CD4-positive, alpha-beta T cell treated with Interleukin-1 beta for 1 hour (primary cell): ENCODE measurements around the gene SNRNP27.
"Not testable (repeated sequence)": the region's sequence is repeated elsewhere in the genome, so short reads cannot be mapped to it uniquely, and the experiment has no call there.

ENCODE experiments used
- DNase-seq, 2 donors: peaks; one replicate each; pipeline ENCODE4 v3.0.0-alpha.2; 2020 to 2022

Gene SNRNP27, protein sequence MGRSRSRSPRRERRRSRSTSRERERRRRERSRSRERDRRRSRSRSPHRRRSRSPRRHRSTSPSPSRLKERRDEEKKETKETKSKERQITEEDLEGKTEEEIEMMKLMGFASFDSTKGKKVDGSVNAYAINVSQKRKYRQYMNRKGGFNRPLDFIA

DNA sequence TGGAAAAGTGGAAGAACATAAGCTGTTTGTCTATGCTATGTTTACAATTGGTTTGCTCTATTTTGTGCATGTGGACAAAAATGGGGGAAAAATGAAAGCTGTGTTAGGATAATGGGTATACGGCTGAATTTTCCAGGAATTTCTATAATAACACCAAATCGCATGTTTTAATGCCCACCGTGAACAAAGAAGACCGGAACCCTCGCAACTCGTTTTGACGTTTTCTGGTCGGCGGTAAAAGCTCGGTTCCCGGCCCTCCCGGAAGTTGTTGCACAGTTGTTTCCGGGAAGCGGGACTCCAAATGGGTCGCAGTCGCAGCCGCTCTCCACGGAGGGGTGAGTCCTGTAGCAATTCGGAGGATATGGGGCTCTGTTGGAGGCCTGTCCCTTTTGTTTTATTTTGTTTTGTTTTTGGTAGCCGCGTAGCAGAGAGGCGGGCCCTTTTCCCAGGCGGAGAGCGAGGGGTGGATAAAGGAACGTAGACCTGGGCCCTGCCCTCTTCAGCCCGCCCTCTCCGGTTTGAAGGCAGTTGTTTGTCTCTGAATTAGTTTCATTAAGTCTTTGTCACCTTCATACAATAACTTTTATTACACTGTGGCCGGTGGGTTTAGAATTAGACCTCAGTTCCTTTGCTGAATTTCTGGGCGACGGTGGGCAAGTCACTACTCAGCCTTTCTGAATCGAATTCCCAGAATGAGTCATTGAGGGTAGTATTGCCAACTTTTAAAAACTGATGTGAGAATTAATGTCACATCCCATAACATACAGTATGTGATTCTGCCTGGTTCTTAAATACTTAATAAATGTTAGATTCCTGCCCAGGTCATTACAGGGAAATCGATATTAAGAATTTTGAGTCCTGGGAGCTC, at the start of gene SNRNP27:
Gene SNRNP27 (plus strand): TSS at position 273 of the 868 bp plus-strand sequence. CDS start 29 bp downstream, at position 302.
- peak; percentile 79 to 83 for DNase-seq

DNA sequence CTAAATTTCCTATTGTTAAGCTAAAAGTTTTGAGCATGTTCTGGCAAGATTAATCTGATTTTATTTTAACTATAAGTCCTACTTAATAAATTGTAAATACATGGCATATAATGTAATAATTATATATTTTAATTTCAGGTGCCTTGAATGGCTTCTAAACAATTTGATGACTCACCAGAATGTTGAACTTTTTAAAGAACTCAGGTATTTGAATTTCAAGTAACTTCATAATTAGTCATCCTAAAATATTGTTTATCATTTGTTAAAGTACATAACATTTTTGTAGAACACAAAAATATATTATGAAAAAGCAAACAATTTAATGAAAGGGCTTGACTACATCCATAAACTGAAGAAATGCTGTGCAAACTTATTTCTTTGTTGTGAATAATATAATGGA, 49.8 kb upstream of the SNRNP27 start:
- no peak for DNase-seq

DNA sequence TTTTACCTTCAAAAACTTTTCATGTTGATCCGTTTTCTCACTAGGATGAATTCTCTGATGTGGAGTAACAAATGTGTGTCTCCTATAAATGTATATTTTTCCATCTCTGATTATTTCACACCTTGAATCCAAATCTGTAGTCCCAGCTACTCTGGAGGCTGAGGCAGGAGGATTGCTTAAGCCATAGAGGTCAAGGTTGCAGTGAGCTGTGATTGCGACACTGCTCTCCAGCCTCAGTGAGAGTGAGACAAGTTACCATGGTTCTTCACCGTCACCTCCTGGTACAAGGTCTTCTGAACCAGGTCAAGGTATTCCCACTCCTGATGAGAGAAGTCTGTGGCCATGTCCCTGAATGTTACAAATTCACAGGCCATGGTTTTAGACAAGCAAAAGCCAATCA, 49.2 kb upstream of the SNRNP27 start:
- no peak for DNase-seq

DNA sequence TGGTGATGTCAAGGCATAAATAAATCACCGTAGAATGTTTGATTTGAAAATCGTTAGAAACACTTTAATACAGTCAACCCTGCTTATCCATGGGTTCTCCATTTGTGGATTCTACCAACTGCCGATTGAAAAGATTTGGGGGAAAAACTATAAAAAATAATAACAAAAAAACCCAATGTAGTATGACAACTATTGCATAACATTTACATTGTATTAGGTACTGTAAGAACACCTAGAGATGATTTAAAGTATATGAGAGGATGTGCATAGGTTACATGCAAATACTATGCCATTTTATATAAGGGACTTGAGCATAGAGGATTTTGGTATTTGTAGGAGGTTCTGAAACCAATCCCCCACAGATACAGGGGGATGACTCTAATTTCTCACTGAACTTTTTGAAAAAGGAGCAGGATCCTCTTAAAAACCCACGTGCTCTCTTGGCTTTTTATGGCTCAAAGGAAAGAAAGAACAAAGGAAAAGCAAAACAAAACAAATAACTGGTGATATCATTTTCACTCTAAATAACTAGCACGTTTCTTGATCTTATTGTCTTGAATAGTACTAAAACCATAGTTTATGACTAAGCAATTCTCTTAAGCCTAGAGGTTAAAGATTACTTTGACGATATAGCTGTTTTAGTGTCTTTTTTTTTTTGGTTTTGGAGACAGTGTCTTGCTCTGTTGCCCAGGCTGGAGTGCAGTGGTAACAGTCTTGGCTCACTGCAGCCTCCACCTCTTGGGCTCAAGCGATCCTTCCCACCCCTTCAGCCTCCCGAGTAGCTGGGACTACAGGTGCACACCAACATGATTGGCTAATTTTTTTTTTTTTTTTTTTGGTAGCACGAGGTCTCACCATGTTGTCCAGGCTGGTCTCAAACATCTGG, 47.3 kb upstream of the SNRNP27 start:
- DNase-seq = no peak

DNA sequence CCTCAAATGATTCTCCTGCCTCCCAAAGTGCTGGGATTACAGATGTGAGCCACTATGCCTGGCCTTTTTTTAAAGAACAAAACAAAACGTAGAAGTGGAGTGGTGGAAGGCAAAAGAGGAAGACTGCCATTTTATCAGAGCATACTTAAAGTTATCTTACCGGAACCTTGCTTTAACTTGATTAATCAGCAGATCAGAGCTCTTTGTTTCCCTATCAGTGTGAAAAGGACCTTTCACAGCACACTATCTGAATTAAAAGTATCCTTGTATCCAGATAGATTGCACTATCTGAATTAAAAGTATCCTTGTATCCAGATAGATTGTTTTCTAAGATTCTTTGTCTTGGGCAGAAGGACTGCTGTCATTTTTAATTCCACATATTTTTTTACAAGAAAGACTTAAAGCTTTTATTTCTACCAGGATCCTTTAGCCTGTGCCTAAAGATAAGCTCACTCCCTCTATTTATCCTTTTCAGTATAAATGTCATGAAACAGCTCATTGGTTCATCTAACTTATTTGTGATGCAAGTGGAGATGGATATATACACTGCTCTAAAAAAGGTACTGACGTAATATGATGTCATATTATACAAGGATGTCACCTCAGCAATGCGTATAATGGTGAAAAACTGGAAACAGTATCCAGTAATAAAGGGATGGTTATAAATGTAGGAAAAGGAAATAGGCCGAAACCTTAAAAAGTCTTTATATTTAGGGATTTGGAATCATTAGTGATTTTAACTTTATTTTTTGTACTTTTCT, 46.5 kb upstream of the SNRNP27 start:
- no peak for DNase-seq

DNA sequence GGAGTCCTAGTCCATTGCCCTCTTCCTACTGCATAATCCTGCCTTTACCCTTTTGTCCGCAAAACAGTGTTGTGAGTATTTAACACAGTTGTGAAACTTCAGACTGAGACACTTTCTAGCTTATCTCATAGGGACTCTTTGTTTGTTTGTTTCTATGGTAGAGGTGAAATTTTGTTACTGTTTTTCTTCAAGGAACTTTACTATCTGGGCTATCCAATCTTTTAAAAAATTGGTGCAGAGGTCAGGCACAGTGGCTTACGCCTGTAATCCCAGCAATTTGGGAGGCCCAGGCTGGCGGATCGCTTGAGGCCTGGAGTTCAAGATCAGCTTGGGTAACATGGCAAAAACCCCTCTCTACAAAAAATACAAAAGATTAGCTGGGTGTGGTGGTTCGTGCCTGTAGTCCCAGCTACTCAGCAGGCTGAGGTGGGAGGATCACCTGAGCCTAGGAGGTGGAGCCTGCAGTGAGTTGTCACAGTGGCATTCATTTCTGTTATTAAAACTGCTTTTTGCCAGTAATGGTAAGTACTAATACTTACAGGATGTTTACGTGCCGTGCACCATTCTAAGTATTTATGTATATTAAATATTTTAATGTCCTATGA, 45.5 kb upstream of the SNRNP27 start:
- no peak for DNase-seq

DNA sequence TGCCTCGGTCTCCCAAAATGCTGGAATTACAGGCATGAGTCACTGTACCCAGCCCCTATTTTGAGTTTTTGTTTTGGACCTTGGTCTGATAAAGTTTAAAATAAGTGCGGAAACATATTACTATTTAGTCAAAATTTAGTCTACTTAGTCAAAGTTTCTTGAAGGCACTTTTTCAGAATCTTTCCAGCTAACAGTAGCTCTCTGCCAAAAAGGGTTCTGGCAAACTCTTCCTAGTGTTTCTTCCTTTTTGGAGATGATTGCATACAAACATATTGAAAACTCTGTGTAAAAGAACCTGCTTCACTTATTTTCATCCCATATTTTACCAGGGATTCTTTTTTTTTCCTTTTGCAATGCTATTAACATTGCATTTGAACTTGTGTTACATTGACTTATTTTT, 35.5 kb upstream of the SNRNP27 start:
- no peak for DNase-seq

DNA sequence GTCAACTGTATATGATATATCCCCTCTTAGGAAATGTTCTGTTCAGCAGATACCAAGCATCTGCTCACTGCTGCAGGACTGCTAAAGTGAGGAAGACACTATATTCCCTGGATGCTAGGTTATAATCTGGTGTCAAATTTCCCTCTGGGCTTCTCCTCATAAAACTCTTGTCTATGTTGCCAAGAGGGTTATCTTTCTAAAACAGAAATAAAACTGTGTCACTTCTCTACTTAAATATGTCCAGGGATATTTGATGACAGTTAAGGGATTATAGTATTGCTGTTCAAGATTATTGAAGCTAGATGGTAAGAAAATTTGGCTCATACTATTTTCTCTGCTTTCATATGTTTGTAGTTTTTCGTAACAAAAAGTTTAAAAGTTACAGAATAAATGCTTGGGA, 30.5 kb upstream of the SNRNP27 start:
- no peak for DNase-seq

DNA sequence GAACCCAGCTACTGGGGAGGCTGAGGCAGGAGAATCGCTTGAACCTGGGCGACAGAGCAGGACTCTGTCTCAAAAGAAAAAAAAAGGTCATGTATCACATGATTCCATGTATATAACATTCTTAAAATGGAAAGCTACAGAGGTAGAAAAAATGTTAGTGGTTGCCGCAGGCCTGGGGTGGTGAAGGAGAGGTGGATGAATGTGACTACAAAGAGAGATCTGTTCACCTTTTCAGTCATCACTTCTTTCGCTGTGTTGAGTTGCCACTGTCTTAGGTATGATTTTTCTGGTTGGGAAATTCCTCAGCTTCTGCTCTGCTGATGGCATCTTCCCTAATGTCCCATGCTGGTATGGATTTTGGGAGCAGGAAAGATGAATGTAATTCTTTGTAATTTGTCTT, 5.3 kb upstream of the SNRNP27 start:
- DNase-seq = no peak

DNA sequence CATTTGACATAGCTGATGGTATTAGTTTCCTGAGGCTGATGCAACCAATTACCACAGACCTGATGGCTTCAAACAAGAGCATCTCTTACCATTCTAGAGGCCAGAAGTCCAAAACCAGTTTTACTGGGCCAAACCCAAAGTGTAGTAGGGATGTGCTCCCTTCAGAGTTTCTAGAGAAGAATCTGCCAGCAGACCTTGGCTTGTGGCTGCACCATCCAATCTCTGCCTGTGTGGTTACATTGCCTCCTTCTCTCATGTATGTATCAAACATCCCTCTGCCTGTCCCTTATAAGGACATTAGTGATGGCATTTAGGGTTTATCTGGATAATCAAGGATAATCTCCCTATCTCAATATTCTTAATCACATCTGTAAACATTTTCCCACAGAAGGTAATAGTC, 4.5 kb upstream of the SNRNP27 start:
- no peak for DNase-seq

DNA sequence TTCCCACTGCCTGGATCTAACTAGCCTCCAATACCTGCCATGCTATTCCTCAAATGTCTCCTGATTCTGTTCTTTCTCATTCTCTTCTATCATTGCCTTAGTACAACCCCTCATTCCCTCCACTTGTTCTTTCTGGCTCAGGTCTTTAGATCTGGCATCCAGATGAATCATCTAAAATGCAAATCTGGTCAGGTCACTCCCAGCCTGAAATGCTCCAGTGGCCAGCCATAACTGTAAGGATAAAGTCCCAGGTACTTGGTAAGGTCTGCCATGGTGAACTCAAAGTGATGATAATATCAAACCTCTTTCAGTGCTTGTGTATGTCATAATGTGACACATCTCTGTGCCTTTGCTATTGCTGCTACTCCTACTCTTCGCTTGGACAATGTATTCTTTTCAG, 2.9 kb upstream of the SNRNP27 start:
- DNase-seq = no peak

DNA sequence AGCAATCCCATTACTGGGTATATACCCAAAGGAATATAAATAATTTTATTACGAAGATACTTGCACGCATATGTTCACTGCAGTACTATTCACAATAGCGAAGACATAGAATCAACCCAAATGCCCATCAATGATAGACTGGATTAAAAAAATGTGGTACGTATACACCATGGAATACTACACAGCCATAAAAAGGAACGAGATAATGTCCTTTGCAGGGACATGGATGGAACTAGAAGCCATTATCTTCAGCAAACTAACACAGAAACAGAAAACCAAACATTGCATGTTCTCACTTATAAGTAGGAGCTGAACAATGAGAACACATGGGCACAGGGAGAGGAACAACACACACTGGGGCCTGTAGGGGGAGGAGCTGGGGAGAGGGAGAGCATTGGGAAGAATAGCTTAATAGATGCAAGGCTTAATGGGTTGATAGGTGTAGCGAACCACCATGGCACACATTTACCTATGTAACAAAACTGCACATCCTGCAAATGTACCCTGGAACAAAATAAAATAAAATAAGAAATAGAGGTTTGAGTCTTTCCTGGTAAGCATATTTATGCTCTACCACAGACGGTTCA, 825 bp upstream of the SNRNP27 start:
- DNase-seq = not testable (repeated sequence)

DNA sequence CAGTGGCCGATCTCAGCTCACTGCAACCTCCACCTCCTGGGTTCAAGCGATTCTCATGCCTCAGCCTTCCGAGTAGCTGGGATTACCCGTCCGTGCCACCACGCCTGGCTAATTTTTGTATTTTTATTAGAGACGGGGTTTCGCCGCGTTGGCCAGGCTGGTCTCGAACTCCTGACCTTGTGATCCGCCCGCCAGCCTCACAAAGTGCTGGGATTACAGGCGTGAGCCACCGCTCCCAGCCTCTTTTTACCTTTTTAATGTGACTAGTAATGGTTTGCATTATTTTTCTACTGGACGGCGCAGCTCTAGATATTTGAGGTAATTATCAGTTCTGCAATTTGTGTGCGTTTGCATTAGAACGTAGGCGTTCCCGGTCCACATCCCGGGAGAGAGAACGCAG, 981 bp downstream of the SNRNP27 start:
- DNase-seq = not testable (repeated sequence)

DNA sequence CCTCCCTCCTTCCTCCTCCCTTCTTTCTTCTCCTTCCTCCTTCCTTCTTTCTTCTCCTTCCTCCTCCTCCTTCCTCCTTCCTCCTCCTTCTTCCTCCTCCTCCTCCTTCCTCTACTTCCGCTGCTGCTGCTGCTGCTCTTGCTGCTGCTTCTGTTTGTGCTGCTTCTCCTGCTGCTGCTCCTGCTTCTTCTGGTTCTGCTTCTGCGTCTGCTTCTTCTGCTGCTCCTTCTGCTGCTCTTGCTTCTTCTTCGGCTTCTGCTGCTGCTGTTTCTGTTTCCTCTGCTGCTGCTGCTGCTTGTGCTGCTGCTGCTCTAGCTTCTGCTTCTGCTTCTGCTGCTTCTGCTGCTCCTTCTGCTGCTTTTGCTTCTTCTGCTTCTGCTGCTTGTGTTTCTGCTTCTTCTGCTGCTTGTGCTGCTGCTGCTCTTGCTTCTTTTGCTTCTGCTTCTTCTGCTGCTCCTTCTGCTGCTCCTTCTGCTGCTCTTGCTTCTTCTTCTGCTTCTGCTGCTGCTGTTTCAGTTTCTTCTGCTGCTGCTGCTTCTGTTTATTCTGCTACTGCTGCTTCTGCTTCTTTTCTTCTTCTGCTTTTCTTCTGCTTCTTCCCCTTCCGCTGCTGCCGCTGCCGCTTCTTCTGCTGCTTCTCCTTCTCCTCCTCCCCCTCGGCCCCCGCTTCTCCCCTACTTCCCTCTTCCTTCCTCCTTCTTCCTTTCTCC, 8.6 kb downstream of the SNRNP27 start:
- DNase-seq = peak in 1 of 2 donors; percentile 58

DNA sequence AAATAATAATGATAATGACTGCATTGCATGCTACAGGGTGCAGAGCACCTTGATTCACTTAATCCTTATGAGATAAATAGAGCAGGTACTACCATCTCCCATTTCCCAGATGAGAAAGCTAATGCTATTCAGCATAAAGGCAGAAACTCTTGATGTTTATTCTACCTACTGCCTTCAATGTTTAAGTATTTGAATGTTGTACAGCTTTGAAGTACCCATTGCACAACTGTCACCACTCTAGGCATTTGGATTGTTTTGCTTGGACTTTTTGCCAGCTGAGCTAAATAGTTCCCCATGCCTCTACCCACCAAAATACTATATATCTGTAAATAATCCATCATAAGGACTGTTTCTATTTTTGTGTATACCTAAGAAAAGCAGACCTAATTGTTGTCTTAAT, 13.5 kb downstream of the SNRNP27 start:
- DNase-seq = no peak

DNA sequence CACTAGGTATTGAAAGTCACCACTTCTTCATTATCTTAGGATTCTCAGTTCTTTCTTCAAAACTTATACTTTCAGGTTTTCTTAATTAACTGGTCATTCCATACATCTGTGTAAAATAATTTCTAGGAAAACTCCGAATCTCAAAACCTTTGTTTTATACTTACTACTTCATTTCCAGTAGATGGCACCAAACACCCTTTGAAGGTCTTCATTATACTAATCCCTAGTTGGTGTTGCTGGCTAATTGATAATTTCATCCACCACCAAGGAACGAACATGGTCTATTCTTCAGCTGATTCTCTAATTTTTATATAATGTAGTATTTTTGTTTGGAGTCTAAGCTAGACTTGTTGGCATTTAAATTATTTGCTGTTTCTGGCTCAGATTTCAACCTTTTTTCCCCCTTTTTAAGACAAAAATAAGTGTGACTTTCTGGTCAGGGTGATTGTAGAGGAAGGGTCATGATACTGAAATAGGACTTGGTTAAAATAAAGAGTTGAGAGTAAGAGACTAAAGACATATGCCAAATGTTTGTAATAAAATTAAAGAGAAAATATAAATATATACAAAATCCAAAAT, 18.3 kb downstream of the SNRNP27 start:
- DNase-seq = peak in 1 of 2 donors; percentile 75

DNA sequence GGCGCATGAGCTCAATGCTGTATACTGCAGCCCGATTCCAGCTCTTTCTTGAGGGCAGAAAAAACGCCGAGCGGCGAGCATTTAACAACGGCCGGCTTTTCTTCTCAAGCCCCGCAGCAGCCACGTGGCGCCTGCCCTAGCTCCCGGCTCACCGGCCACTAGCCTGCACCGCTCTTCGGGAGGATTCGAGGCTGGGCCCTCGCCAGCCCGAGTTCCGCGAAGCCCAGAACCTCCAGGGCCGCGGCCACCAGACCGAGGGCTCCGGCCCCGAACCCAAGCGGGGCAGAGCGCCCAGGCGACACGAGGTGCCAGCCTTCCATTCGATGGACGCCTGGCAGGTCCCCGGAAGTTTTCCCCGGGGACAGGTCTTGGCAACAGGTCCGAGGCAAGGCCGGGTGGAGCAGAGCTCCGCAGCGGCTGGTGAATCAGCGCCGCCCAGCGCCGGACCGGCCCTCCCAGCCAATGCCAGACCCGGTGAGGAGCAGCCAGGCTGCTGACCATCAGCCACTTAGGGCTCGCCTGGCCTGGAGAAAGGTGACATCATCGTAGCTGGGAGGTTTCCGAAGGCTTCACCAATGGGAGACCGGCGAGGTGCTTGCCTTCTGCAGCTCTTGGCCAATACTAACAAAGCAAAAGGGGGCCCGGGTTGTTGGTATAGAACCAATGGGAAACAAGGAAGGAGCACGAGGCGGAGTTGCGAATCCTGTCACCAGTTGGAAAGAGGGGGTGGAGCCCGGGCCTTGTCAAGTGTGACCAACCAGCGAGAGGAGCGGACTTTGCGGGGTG, 20.6 kb downstream of the SNRNP27 start:
- peak; percentile 100 for DNase-seq

DNA sequence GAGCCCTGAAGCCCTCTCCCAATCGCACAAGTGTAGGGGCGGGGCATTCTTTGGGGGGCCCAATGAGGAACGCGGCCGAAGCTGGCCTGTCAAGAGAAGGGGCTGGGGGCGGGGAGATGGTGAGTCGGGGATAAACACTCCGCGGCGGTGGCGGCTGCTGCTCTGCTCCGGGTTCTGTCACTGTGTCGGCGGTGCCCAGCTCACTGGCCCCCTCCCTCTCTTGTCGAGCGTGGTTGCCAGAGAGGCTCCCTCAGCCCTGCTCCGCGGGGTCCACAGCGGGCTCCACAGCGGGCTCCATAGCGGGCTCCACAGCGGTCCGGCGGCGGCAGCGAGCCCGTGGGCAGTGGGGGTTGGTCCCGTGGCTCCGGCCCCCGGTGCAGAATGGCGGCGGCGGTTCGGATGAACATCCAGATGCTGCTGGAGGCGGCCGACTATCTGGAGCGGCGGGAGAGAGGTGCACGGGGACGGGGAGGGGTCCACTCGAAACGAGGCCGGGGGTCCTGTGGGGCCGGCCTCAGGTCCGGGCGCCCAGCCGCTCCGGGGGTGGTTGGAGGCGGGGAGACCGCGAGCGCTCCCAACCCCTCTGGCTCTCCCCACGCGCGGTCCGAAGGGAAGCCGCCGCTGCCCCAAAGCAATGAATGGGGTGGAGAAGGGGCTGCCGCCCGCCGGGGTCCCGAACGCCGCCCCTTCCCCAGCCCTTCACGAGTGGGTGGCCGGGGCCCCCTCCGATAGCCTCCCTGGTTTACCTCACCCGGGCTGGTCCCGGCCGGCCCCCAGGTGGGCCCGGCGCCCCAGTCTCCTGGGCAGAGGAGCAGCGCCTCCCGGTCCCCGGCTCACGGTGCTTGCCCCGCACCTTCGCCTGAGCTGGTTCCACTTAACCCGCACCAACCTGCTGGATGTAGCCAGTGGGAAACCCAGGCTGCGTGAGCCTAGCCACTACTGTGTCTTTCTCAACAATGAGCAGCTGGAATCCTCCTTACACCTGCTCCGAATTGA, 21.5 kb downstream of the SNRNP27 start, which contains the start of gene MXD1:
Gene MXD1 (plus strand): TSS at position 160 of the 996 bp plus-strand sequence. CDS start 222 bp downstream, at position 382.
- DNase-seq = peak; percentile 18 to 31
